Body of pancreas (tissue), 4 donors: Measurements from ENCODE around the gene GORASP2.

Source experiments
- CTCF ChIP-seq, 7 experiments: fragments of 450-650 bp in 4 of 7; fragments of 200-600 bp in 3 of 7; sonication (generic) in 3 of 7; IDR thresholded peaks; one replicate each; pipeline ENCODE4 v1.5.1; 2016 to 2019; ENCODE audit warnings: antibody characterized with exemption in 7 of 7
- POLR2A ChIP-seq, 3 donors: fragments of 450-650 bp; IDR thresholded peaks; one replicate each; pipeline ENCODE4 v1.6.1; 2016; ENCODE audit warnings: antibody characterized with exemption in 3 of 3, mild to moderate bottlenecking in 2 of 3

GRCh38 chr2:170969872-170970496 lies 40.9 kb downstream of the GORASP2 start:
- no peak for TF ChIP-seq CTCF (IDR thresholded peaks at IDR 0.05)
- no peak for TF ChIP-seq POLR2A (IDR thresholded peaks at IDR 0.05)
